ENCODE measurements around the gene HCK.

- no peak for TF ChIP-seq CTCF (conservative IDR thresholded peaks at IDR 0.05)
- TF ChIP-seq EZH2 (IDR thresholded peaks at IDR 0.05; ENCODE audit: low read depth), result no peak
These were observed 86.9 kb downstream of the HCK start for GRCh38 chr20:32138921-32139320.
